ENCODE data around the gene THAP7.

- TF ChIP-seq, protein P1, sequence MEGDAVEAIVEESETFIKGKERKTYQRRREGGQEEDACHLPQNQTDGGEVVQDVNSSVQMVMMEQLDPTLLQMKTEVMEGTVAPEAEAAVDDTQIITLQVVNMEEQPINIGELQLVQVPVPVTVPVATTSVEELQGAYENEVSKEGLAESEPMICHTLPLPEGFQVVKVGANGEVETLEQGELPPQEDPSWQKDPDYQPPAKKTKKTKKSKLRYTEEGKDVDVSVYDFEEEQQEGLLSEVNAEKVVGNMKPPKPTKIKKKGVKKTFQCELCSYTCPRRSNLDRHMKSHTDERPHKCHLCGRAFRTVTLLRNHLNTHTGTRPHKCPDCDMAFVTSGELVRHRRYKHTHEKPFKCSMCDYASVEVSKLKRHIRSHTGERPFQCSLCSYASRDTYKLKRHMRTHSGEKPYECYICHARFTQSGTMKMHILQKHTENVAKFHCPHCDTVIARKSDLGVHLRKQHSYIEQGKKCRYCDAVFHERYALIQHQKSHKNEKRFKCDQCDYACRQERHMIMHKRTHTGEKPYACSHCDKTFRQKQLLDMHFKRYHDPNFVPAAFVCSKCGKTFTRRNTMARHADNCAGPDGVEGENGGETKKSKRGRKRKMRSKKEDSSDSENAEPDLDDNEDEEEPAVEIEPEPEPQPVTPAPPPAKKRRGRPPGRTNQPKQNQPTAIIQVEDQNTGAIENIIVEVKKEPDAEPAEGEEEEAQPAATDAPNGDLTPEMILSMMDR (IDR thresholded peaks at IDR 0.05) = no peak
- TF ChIP-seq POLR2A (IDR thresholded peaks at IDR 0.05) (no peak), EP300 (IDR thresholded peaks at IDR 0.05) (no peak)
Measured at GRCh38 chr22:20953668-20954500, 48.0 kb downstream of the THAP7 start.
